ENCODE results near the gene NSMCE1.

- TF ChIP-seq POLR2A (IDR thresholded peaks at IDR 0.05): no peak
- TF ChIP-seq CTCF (IDR thresholded peaks at IDR 0.05): no peak
Measured at GRCh38 chr16:27210174-27210573, 58.4 kb downstream of the NSMCE1 start.

All from testis (tissue), 2 donors.